Liver (tissue), 9 donors: ENCODE data around the gene CACYBP. TPM values are rescaled to one million over a fixed set of nuclear protein-coding genes. Genes with fewer than 3 reads are reported as not detected.

Experiments used
- DNase-seq: peaks from one replicate; pipeline ENCODE4 v3.0.0-alpha.2; 2017; ENCODE audit warnings: low spot score
- H3K27ac ChIP-seq, 2 donors: one replicate each; pipeline ENCODE4 v1.7.0; 2013; ENCODE audit warnings: inconsistent platforms in 2 of 2, low read length in 2 of 2, control low read depth in 1 of 2, low read depth in 1 of 2, mild to moderate bottlenecking in 1 of 2
- H3K27me3 ChIP-seq, 4 donors: one replicate each; pipeline versions ENCODE4 v1.6.1 to v1.7.0; 2013; ENCODE audit warnings: low read length in 3 of 4, inconsistent platforms in 1 of 4, mild to moderate bottlenecking in 1 of 4, moderate library complexity in 1 of 4; ENCODE audit not compliant: control insufficient read depth in 4 of 4, insufficient read depth in 4 of 4
- H3K36me3 ChIP-seq, 4 donors: one replicate each; pipeline versions ENCODE4 v1.6.1 to v1.7.0; 2013; ENCODE audit warnings: low read length in 3 of 4, mild to moderate bottlenecking in 3 of 4, low read depth in 1 of 4, moderate library complexity in 1 of 4; ENCODE audit not compliant: control insufficient read depth in 4 of 4, insufficient read depth in 3 of 4
- H3K4me1 ChIP-seq, 4 donors: one replicate each; pipeline versions ENCODE4 v1.6.1 to v1.7.0; 2013; ENCODE audit warnings: low read length in 3 of 4, mild to moderate bottlenecking in 3 of 4, moderate library complexity in 1 of 4; ENCODE audit not compliant: control insufficient read depth in 4 of 4, insufficient read depth in 4 of 4
- H3K4me3 ChIP-seq, 3 donors: one replicate each; pipeline versions ENCODE4 v1.6.1 to v1.7.0; 2013; ENCODE audit warnings: low read length in 3 of 3, control low read depth in 1 of 3, low read depth in 1 of 3, mild to moderate bottlenecking in 1 of 3
- H3K9ac ChIP-seq, 2 donors: one replicate each; pipeline ENCODE4 v1.7.0; 2013; ENCODE audit warnings: low read length in 2 of 2, mild to moderate bottlenecking in 2 of 2, moderate library complexity in 2 of 2, control low read depth in 1 of 2, low read depth in 1 of 2
- H3K9me3 ChIP-seq, 4 donors: one replicate each; pipeline versions ENCODE4 v1.6.1 to v1.7.0; 2013; ENCODE audit warnings: low read length in 3 of 4; ENCODE audit not compliant: control insufficient read depth in 4 of 4
- EGR1 ChIP-seq, 2 donors: IDR thresholded peaks; 2 replicates each; pipeline ENCODE4 v1.6.1; 2016 to 2018; ENCODE audit warnings: antibody characterized with exemption in 2 of 2, low read depth in 2 of 2
- FOXA1 ChIP-seq: IDR thresholded peaks from 2 replicates; pipeline ENCODE4 v1.6.1; 2016; ENCODE audit warnings: antibody characterized with exemption
- FOXA2 ChIP-seq: IDR thresholded peaks from 2 replicates; pipeline ENCODE4 v1.6.1; 2016; ENCODE audit warnings: antibody characterized with exemption
- GABPA ChIP-seq, 2 donors: IDR thresholded peaks in 1 of 2; conservative IDR thresholded peaks in 1 of 2; 2 replicates each; pipeline ENCODE4 v1.6.1; 2016; ENCODE audit warnings: antibody characterized with exemption in 2 of 2, mild to moderate bottlenecking in 1 of 2, moderate library complexity in 1 of 2
- HNF4A ChIP-seq, 2 donors: conservative IDR thresholded peaks; 2 replicates each; pipeline ENCODE4 v1.6.1; 2016; ENCODE audit warnings: antibody characterized with exemption in 2 of 2, mild to moderate bottlenecking in 2 of 2
- HNF4G ChIP-seq: IDR thresholded peaks from 2 replicates; pipeline ENCODE4 v1.6.1; 2016; ENCODE audit warnings: antibody characterized with exemption
- JUND ChIP-seq, 2 donors: IDR thresholded peaks; 2 replicates each; pipeline ENCODE4 v1.6.1; 2016; ENCODE audit warnings: antibody characterized with exemption in 2 of 2
- NR2F2 ChIP-seq: IDR thresholded peaks from 2 replicates; pipeline ENCODE4 v1.6.1; 2016; ENCODE audit warnings: antibody characterized with exemption
- RAD21 ChIP-seq, 2 donors: IDR thresholded peaks; 2 replicates each; pipeline ENCODE4 v1.6.1; 2016; ENCODE audit warnings: antibody characterized with exemption in 2 of 2, mild to moderate bottlenecking in 2 of 2
- RXRA ChIP-seq, 2 donors: IDR thresholded peaks; 2 replicates each; pipeline ENCODE4 v1.6.1; 2017 to 2018; ENCODE audit warnings: antibody characterized with exemption in 2 of 2, mild to moderate bottlenecking in 1 of 2
- SP1 ChIP-seq: IDR thresholded peaks from 2 replicates; pipeline ENCODE4 v1.6.1; 2018; ENCODE audit warnings: antibody characterized with exemption, mild to moderate bottlenecking
- TAF1 ChIP-seq: conservative IDR thresholded peaks from 2 replicates; pipeline ENCODE4 v1.6.1; 2016; ENCODE audit warnings: antibody characterized with exemption, mild to moderate bottlenecking
- YY1 ChIP-seq: IDR thresholded peaks from 2 replicates; pipeline ENCODE4 v1.6.1; 2016; ENCODE audit warnings: antibody characterized with exemption, mild to moderate bottlenecking
- WGBS: extraction: QIAGEN DNeasy Blood & Tissue Kit; methylation state at CpG from one replicate; pipeline ENCODE4 v1.1.7; 2013; 5-methylcytosine and 5-hydroxymethylcytosine counted together
- polyA plus RNA-seq, 2 donors: library from polyadenylated mRNA; stranded (reverse) in 1 of 2; unstranded in 1 of 2; fragments of 200-250 nt in 1 of 2; fragments of >200 nt in 1 of 2; fragmentation: Nextera tagmentation in 1 of 2; extraction: Ambion mirVana in 1 of 2; gene quantifications; one replicate each; pipeline versions ENCODE4 v1.2.1 to v1.2.3, GENCODE V29; 2013 to 2015
- total RNA-seq, 2 donors: library from RNA; depleted of rRNA; stranded (reverse); fragments of >200 nt; gene quantifications; one replicate each; pipeline ENCODE4 v1.2.3, GENCODE V29; 2014
- TF ChIP-seq, protein P1 (sequence below): IDR thresholded peaks from 2 replicates; pipeline ENCODE4 v1.6.1; 2016; ENCODE audit warnings: antibody characterized with exemption, mild to moderate bottlenecking
- TF ChIP-seq, protein P2 (sequence below): IDR thresholded peaks from 2 replicates; pipeline ENCODE4 v1.6.1; 2016; ENCODE audit warnings: antibody characterized with exemption
- TF ChIP-seq, protein P3 (sequence below): IDR thresholded peaks from 2 replicates; pipeline ENCODE4 v1.6.1; 2016; ENCODE audit warnings: antibody characterized with exemption
- TF ChIP-seq, protein P4 (sequence below): IDR thresholded peaks from 2 replicates; pipeline ENCODE4 v1.6.1; 2016; ENCODE audit warnings: antibody characterized with exemption
- TF ChIP-seq, protein P5 (sequence below): fragments of 150-350 bp; IDR thresholded peaks from 2 replicates; pipeline ENCODE4 v1.5.1; 2017; ENCODE audit warnings: improper control_type of control experiment, low read depth, low read length; ENCODE audit not compliant: missing input control
- donor health status: healthy.
- donor health status: healthy.
- donor health status: healthy.
- donor health status: healthy.
- donor health status: healthy.

Gene CACYBP
- total and polyA plus RNA-seq, 4 donors = 26.4 to 81.2 (median 36.6) TPM

DNA sequence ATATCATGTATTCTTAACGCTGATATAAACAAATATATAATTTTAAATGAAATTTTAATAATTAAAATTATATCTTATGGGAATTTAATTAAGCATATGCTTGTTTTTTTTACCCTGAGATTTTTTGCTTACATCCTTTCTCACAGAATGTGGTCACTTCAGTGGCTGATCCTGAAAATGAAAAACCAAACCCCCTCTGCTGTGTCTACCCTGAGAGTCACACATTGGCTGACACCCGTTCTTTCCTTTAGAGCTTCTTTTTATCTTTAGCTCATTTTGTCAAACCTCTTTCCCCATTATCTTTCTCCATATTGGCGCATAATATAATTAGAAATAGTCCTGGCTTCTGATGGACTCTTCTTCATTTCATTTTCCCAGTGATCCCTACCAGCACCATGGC lies 10.8 kb upstream of the CACYBP start (continued):
- TF ChIP-seq, protein P1, sequence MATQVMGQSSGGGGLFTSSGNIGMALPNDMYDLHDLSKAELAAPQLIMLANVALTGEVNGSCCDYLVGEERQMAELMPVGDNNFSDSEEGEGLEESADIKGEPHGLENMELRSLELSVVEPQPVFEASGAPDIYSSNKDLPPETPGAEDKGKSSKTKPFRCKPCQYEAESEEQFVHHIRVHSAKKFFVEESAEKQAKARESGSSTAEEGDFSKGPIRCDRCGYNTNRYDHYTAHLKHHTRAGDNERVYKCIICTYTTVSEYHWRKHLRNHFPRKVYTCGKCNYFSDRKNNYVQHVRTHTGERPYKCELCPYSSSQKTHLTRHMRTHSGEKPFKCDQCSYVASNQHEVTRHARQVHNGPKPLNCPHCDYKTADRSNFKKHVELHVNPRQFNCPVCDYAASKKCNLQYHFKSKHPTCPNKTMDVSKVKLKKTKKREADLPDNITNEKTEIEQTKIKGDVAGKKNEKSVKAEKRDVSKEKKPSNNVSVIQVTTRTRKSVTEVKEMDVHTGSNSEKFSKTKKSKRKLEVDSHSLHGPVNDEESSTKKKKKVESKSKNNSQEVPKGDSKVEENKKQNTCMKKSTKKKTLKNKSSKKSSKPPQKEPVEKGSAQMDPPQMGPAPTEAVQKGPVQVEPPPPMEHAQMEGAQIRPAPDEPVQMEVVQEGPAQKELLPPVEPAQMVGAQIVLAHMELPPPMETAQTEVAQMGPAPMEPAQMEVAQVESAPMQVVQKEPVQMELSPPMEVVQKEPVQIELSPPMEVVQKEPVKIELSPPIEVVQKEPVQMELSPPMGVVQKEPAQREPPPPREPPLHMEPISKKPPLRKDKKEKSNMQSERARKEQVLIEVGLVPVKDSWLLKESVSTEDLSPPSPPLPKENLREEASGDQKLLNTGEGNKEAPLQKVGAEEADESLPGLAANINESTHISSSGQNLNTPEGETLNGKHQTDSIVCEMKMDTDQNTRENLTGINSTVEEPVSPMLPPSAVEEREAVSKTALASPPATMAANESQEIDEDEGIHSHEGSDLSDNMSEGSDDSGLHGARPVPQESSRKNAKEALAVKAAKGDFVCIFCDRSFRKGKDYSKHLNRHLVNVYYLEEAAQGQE = no peak
- TF ChIP-seq FOXA2 (no peak), RAD21 (IDR thresholded peaks at IDR 0.05) (no peak)

DNA sequence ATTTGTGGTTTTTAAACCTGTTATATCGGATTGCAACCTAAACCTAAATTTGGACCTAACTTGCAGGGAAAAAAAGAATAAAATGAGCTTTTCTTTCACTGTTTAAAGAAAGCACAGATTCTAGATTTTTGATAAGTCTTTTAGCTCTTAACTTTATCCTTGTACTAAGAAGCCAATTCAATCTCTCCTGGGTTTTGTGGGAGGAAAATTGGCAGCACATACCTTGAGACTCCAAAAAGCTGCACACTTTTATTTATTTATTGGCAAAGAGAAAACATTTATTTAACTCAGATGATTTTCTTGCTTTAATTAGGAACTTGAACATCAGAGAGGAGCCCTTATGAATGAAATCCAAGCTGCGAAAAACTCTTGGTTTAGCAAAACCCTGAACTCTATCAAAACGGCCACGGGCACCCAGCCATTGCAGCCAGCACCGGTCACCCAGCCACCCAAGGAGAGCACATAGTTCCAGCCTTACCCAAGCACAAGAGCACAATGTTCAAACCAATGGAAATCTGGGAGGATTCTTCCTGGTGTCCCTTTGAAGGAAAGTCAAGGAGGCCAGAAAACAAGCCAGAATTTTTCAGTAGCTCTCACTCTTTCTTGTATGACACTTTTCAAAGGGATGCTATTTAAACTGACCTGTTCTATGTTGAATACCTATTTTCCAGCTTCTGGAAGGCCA lies 10.1 kb upstream of the CACYBP start:
- WGBS = 48% methylated on average over 5 of the region's 5 CpGs
- no peak overlapping the region for H3K4me3 ChIP-seq
- no peaks in the 10 kb centered on the region for H3K27me3 ChIP-seq
- no peaks in the 10 kb centered on the region for H3K36me3 ChIP-seq
- H3K9me3 ChIP-seq = no peaks in the 10 kb centered on the region
- H3K9ac ChIP-seq = peak overlapping the region in 1 of 2 donors; percentile 66
- no peak for DNase-seq
- peak overlapping the region; percentile 9 to 85 for H3K27ac ChIP-seq
- peaks cover 2 to 11% (median 7%) of the 10 kb centered on the region in 4 donors for H3K4me1 ChIP-seq
- TF ChIP-seq TAF1 (no peak), HNF4A (conservative IDR thresholded peaks at IDR 0.05) (no peak), GABPA (IDR thresholded peaks at IDR 0.05 in 1 of 2, conservative IDR thresholded peaks at IDR 0.05 in 1 of 2) (no peak), RAD21 (IDR thresholded peaks at IDR 0.05) (no peak), RXRA (IDR thresholded peaks at IDR 0.05) (no peak), JUND (IDR thresholded peaks at IDR 0.05) (no peak), FOXA1 (no peak), SP1 (no peak), HNF4G (no peak), EGR1 (IDR thresholded peaks at IDR 0.05; ENCODE audit: low read depth in 2 of 2) (no peak), YY1 (no peak), FOXA2 (no peak), NR2F2 (no peak)
- TF ChIP-seq, protein P2, sequence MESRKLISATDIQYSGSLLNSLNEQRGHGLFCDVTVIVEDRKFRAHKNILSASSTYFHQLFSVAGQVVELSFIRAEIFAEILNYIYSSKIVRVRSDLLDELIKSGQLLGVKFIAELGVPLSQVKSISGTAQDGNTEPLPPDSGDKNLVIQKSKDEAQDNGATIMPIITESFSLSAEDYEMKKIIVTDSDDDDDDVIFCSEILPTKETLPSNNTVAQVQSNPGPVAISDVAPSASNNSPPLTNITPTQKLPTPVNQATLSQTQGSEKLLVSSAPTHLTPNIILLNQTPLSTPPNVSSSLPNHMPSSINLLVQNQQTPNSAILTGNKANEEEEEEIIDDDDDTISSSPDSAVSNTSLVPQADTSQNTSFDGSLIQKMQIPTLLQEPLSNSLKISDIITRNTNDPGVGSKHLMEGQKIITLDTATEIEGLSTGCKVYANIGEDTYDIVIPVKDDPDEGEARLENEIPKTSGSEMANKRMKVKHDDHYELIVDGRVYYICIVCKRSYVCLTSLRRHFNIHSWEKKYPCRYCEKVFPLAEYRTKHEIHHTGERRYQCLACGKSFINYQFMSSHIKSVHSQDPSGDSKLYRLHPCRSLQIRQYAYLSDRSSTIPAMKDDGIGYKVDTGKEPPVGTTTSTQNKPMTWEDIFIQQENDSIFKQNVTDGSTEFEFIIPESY = no peak
- TF ChIP-seq, protein P3, sequence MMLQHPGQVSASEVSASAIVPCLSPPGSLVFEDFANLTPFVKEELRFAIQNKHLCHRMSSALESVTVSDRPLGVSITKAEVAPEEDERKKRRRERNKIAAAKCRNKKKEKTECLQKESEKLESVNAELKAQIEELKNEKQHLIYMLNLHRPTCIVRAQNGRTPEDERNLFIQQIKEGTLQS = no peak
- TF ChIP-seq, protein P4, sequence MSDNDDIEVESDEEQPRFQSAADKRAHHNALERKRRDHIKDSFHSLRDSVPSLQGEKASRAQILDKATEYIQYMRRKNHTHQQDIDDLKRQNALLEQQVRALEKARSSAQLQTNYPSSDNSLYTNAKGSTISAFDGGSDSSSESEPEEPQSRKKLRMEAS = no peak
- TF ChIP-seq, protein P1 = no peak
- TF ChIP-seq, protein P5, sequence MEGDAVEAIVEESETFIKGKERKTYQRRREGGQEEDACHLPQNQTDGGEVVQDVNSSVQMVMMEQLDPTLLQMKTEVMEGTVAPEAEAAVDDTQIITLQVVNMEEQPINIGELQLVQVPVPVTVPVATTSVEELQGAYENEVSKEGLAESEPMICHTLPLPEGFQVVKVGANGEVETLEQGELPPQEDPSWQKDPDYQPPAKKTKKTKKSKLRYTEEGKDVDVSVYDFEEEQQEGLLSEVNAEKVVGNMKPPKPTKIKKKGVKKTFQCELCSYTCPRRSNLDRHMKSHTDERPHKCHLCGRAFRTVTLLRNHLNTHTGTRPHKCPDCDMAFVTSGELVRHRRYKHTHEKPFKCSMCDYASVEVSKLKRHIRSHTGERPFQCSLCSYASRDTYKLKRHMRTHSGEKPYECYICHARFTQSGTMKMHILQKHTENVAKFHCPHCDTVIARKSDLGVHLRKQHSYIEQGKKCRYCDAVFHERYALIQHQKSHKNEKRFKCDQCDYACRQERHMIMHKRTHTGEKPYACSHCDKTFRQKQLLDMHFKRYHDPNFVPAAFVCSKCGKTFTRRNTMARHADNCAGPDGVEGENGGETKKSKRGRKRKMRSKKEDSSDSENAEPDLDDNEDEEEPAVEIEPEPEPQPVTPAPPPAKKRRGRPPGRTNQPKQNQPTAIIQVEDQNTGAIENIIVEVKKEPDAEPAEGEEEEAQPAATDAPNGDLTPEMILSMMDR = no peak
